Astrocyte (in vitro differentiated cells and primary cell): ENCODE measurements around the gene CFTR. TPM values are rescaled to one million over a fixed set of nuclear protein-coding genes. Genes with fewer than 3 reads are reported as not detected.

Experiments used
- DNase-seq: peaks from one replicate; pipeline ENCODE4 v3.0.0-alpha.2; 2010; ENCODE audit warnings: low read depth
- FAIRE-seq: peaks from 2 replicates; lab custom pipeline; 2011; peaks lifted over from hg19 to GRCh38; lab: Jason Lieb, UNC
- H2AFZ ChIP-seq: 2 replicates; pipeline ENCODE4 v1.6.0; 2012; ENCODE audit warnings: low read depth, low read length, inconsistent platforms
- H3K27ac ChIP-seq: 2 replicates; pipeline ENCODE4 v1.5.1; 2011; ENCODE audit warnings: low read depth, low read length, inconsistent platforms
- H3K27me3 ChIP-seq: 2 replicates; pipeline ENCODE4 v1.6.0; 2011; ENCODE audit warnings: low read length, inconsistent platforms; ENCODE audit not compliant: insufficient read depth
- H3K36me3 ChIP-seq: 2 replicates; pipeline ENCODE4 v1.5.1; 2011; ENCODE audit warnings: low read length, inconsistent platforms; ENCODE audit not compliant: insufficient read depth
- H3K4me1 ChIP-seq: 2 replicates; pipeline ENCODE4 v1.5.1; 2011; ENCODE audit warnings: low read length, inconsistent platforms; ENCODE audit not compliant: insufficient read depth
- H3K4me2 ChIP-seq: 2 replicates; pipeline ENCODE4 v1.6.0; 2012; ENCODE audit warnings: low read length, inconsistent platforms
- H3K4me3 ChIP-seq: 2 replicates; pipeline ENCODE4 v1.5.1; 2011; ENCODE audit warnings: low read depth, mild to moderate bottlenecking, low read length, inconsistent platforms; ENCODE audit not compliant: insufficient read depth
- H3K79me2 ChIP-seq: 2 replicates; pipeline ENCODE4 v1.6.0; 2012; ENCODE audit warnings: mild to moderate bottlenecking, low read length, inconsistent platforms; ENCODE audit not compliant: insufficient read depth
- H3K9ac ChIP-seq: 2 replicates; pipeline ENCODE4 v1.6.0; 2012; ENCODE audit warnings: mild to moderate bottlenecking, low read length, inconsistent platforms
- H3K9me3 ChIP-seq: 2 replicates; pipeline ENCODE4 v1.5.1; 2012; ENCODE audit warnings: low read depth, mild to moderate bottlenecking, low read length, inconsistent platforms; ENCODE audit not compliant: insufficient read depth
- H4K20me1 ChIP-seq: 2 replicates; pipeline ENCODE4 v1.6.0; 2012; ENCODE audit warnings: low read length, inconsistent platforms; ENCODE audit not compliant: insufficient read depth
- H3K27ac Mint-ChIP-seq: one replicate; pipeline ENCODE4 v1.8.0; 2021; ENCODE audit warnings: mild to moderate bottlenecking, mixed read lengths; ENCODE audit not compliant: unreplicated experiment
- H3K27me3 Mint-ChIP-seq: one replicate; pipeline ENCODE4 v1.8.0; 2021; ENCODE audit warnings: low read depth, mixed read lengths; ENCODE audit not compliant: unreplicated experiment
- H3K36me3 Mint-ChIP-seq: one replicate; pipeline ENCODE4 v1.8.0; 2021; ENCODE audit warnings: low read depth, mixed read lengths; ENCODE audit not compliant: unreplicated experiment
- H3K4me1 Mint-ChIP-seq: one replicate; pipeline ENCODE4 v1.8.0; 2021; ENCODE audit warnings: low read depth, mixed read lengths; ENCODE audit not compliant: unreplicated experiment
- H3K4me3 Mint-ChIP-seq: one replicate; pipeline ENCODE4 v1.8.0; 2021; ENCODE audit warnings: mild to moderate bottlenecking, moderate library complexity, mixed read lengths; ENCODE audit not compliant: unreplicated experiment
- H3K9me3 Mint-ChIP-seq: one replicate; pipeline ENCODE4 v1.8.0; 2021; ENCODE audit warnings: mild to moderate bottlenecking, mixed read lengths; ENCODE audit not compliant: unreplicated experiment
- CTCF ChIP-seq: IDR thresholded peaks from 2 replicates; pipeline ENCODE4 v1.5.1; 2011; ENCODE audit warnings: low read depth, mild to moderate bottlenecking, inconsistent platforms, low read length, moderate library complexity; ENCODE audit not compliant: insufficient read depth
- EZH2 ChIP-seq: IDR thresholded peaks from 2 replicates; pipeline ENCODE4 v1.6.1; 2012; ENCODE audit warnings: mild to moderate bottlenecking, low read length, inconsistent platforms; ENCODE audit not compliant: insufficient read depth
- total RNA-seq: library from RNA; stranded (reverse); gene quantifications from 2 replicates; pipeline ENCODE4 v1.2.1, GENCODE V29; 2021

CFTR gene
- total RNA-seq, 1 donor from 2014 or later = 2.5 TPM

DNA sequence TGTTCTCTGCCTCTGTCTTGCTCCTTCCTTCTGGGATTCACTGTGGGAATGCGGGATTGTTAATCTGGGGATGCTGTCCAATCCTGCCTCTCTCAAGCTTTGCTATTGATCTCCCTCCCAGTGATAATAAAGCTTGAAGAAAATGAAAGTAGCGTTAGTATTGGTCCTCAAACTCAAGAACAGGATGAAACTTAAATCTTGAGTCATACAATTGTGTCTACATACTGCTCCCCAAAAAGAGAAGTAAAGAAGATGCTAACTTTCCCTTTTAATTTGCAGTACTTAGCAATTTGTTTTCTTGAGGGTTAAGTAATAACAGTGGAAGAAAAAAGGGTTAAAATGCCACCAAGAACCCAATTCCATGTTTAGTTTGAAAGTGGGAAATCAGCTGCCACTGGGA is 13.6 kb downstream of the CFTR start:
- H4K20me1 ChIP-seq = no peaks in the 10 kb centered on the region
- TF ChIP-seq CTCF = no peak
- TF ChIP-seq EZH2 = no peak
- no peak for FAIRE-seq
- H3K27me3 ChIP-seq = no peaks in the 10 kb centered on the region
- H3K27ac ChIP-seq = no peak overlapping the region
- Mint-ChIP-seq H3K4me1 (no peaks in the 10 kb centered on the region), H3K9me3 (no peaks in the 10 kb centered on the region), H3K36me3 (no peaks in the 10 kb centered on the region), H3K27me3 (no peaks in the 10 kb centered on the region), H3K27ac (no peak overlapping the region), H3K4me3 (no peak overlapping the region)
- no peaks in the 10 kb centered on the region for H3K4me1 ChIP-seq
- no peaks in the 10 kb centered on the region for H3K9me3 ChIP-seq
- no peak overlapping the region for H3K9ac ChIP-seq
- H3K79me2 ChIP-seq = no peaks in the 10 kb centered on the region
- no peak overlapping the region for H2AFZ ChIP-seq
- no peak for DNase-seq
- no peaks in the 10 kb centered on the region for H3K36me3 ChIP-seq
- no peak overlapping the region for H3K4me2 ChIP-seq
- no peak overlapping the region for H3K4me3 ChIP-seq

GRCh38 chr7:117495308-117495707 is 15.5 kb downstream of the CFTR start:
- Mint-ChIP-seq H3K4me3 (no peak overlapping the region), H3K27ac (no peak overlapping the region), H3K36me3 (no peaks in the 10 kb centered on the region), H3K9me3 (no peaks in the 10 kb centered on the region), H3K27me3 (no peaks in the 10 kb centered on the region), H3K4me1 (no peaks in the 10 kb centered on the region)
- H2AFZ ChIP-seq = no peak overlapping the region
- no peaks in the 10 kb centered on the region for H4K20me1 ChIP-seq
- H3K79me2 ChIP-seq = no peaks in the 10 kb centered on the region
- DNase-seq (no peak), FAIRE-seq (no peak)
- H3K27ac ChIP-seq = no peak overlapping the region
- H3K4me1 ChIP-seq = no peaks in the 10 kb centered on the region
- H3K9me3 ChIP-seq = no peaks in the 10 kb centered on the region
- H3K4me3 ChIP-seq = no peak overlapping the region
- TF ChIP-seq EZH2 (no peak), CTCF (no peak)
- no peaks in the 10 kb centered on the region for H3K36me3 ChIP-seq
- H3K4me2 ChIP-seq = no peak overlapping the region
- no peak overlapping the region for H3K9ac ChIP-seq
- no peaks in the 10 kb centered on the region for H3K27me3 ChIP-seq

DNA sequence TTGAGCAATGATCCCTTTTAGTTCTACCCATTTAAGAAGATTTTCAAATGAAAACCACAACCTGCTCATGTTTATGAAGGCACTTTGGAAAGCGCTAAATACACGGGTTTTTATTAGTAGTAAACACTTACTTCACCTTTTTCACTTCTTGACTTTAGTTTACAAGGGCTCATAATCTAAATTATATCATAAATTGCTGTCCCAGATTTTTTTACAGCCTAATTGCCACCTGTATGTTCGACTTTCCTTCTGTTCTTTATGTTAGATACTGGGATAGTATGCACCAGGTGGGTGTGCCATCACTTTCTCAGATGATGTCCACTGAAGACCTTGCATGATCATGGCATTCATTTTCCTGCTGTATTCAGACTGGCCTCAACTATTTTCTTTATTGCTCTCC is 22.5 kb downstream of the CFTR start:
- H3K27ac ChIP-seq = no peak overlapping the region
- H3K9me3 Mint-ChIP-seq = no peaks in the 10 kb centered on the region
- no peaks in the 10 kb centered on the region for H4K20me1 ChIP-seq
- no peak for FAIRE-seq
- H3K4me1 Mint-ChIP-seq = no peaks in the 10 kb centered on the region
- H3K27me3 ChIP-seq = no peaks in the 10 kb centered on the region
- no peak overlapping the region for H2AFZ ChIP-seq
- no peak overlapping the region for H3K9ac ChIP-seq
- no peaks in the 10 kb centered on the region for H3K4me1 ChIP-seq
- no peaks in the 10 kb centered on the region for H3K9me3 ChIP-seq
- no peaks in the 10 kb centered on the region for H3K79me2 ChIP-seq
- no peak overlapping the region for H3K4me2 ChIP-seq
- no peak overlapping the region for H3K27ac Mint-ChIP-seq
- DNase-seq = no peak
- no peak overlapping the region for H3K4me3 Mint-ChIP-seq
- no peak overlapping the region for H3K4me3 ChIP-seq
- TF ChIP-seq CTCF = no peak
- TF ChIP-seq EZH2 = no peak
- no peaks in the 10 kb centered on the region for H3K36me3 ChIP-seq
- no peaks in the 10 kb centered on the region for H3K36me3 Mint-ChIP-seq
- H3K27me3 Mint-ChIP-seq = no peaks in the 10 kb centered on the region
